ENCODE data around the gene GSN.

The GSN gene

DNA sequence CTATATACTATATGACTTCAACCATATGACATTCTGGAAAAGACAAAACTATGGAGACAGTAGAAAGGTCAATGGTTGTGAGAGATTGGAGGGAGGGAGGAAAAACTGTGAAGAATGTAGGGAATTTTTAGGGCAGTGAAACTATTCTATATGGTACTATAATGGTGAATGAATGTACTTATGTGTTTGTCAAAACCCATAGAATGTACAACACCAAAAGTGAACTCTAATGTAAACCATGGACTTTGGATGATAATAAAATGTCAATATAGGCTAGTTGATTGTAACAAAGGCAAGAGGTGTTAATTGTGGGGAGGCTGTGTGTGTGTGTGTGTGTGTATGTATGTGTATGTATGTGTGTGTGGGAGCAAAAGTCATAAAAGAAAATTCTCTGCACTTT is 112.9 kb downstream of the GSN start:
- DNase-seq (ENCODE audit: low spot score), result no peak
- no peak for TF ChIP-seq CTCF (IDR thresholded peaks at IDR 0.05)
- H3K27ac ChIP-seq, result no peak overlapping the region
- H3K4me3 ChIP-seq, result no peak overlapping the region

Data from coronary artery (tissue), 2 donors.